HG03095 (cell line): ENCODE results near the gene ATP8A2.
"Not testable (repeated sequence)": the region's sequence is repeated elsewhere in the genome, so short reads cannot be mapped to it uniquely, and the experiment has no call there.

Experiments used
- ATAC-seq: cut with Tn5 transposase; IDR thresholded peaks from one replicate; pipeline ENCODE4 v1.9.1; 2021; ENCODE audit warnings: moderate library complexity; ENCODE audit not compliant: unreplicated experiment

Gene ATP8A2

DNA sequence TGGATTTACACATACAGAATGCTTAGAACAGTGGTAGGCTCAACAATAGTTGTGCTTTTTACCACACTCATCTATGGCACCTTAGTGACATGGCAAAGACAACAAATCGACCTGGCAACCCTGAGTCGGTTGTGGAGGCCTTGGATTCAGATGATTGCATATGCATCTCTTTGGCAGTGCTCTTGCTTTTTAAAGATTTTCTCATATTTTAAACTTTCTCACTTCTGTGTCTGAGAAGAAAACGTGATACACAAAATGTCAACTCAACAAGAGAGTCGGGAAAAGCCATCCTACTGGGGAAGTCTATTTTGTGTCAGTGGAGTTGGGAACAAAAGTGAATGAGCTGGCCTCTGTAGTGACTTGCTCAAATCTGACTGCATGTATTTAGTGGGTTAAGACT is 85.8 kb downstream of the ATP8A2 start:
- ATAC-seq = no peak

DNA sequence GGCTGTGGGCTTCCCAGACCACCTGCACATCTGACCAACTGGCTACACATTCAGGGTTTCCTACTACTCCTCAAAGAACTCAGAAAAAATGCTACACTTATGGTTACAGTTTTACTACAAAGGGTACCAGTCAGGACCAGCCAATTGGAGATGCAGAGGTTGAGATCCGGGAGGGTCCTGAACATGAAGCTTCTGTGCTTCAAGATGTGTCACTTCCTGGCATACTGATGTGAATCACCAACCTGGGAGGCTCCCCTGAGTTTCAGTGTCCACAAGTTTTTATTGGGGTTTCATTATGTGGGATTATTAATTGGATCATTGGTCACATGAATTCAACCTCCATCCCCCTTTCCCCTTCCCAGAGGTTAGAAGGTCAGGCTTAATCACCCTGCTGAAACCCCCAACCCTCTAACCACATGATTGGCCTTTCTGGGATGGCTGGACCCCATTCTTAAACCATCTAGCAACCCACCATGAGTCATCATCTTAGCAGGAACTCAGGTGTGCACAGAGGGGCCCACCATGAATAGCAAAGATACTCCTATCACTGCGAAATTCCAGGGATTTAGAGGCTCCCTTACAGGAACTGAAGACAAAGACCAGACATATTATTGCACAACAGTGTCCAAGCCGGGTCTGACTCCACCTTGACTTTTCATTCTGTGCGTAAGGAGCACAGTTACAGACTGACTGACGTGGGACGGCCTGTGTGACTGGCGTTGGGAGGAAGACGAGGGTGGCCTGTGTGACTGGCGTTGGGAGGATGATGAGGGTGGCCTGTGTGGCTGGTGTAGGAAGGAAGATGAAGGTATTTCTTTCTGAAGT is 90.7 kb downstream of the ATP8A2 start:
- ATAC-seq = no peak

DNA sequence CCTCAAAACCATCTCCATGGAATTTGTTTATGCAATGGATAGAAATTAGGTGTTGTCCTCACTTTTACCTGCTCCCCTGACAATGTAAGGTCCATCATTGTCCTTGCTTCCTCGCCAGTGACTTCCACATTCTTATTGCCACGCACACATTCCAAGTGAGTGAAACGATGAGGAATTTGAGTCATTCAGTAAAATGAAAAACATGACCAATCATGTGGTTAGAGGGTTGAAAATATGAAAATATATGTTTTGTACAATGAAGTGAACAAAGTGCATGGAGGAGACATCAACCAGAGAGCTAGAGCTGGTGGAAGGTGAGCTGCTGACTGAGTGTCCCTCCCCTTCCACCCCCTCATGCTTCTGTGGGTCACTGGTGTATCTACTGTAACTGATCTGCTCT is 91.7 kb downstream of the ATP8A2 start:
- ATAC-seq = no peak

DNA sequence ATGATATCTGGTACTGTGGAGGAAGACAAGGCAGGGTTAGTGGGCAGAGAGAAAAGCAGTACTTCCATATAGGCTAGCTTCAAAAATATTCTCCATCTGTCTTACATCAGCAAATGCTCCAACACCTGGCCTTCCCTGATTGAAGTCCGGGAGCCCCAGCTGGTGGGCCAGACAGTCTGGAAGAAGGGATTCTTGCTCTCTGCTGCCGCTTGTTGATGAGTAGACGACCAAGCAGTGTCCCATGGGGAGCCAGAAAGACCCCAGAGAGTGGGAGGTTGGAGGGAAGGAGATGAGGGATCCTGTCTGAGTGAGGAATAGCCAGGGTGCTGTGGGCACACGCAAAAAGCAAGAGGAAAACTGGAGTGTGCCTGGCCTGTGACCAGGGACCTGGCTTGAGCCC is 95.1 kb downstream of the ATP8A2 start:
- ATAC-seq = no peak

DNA sequence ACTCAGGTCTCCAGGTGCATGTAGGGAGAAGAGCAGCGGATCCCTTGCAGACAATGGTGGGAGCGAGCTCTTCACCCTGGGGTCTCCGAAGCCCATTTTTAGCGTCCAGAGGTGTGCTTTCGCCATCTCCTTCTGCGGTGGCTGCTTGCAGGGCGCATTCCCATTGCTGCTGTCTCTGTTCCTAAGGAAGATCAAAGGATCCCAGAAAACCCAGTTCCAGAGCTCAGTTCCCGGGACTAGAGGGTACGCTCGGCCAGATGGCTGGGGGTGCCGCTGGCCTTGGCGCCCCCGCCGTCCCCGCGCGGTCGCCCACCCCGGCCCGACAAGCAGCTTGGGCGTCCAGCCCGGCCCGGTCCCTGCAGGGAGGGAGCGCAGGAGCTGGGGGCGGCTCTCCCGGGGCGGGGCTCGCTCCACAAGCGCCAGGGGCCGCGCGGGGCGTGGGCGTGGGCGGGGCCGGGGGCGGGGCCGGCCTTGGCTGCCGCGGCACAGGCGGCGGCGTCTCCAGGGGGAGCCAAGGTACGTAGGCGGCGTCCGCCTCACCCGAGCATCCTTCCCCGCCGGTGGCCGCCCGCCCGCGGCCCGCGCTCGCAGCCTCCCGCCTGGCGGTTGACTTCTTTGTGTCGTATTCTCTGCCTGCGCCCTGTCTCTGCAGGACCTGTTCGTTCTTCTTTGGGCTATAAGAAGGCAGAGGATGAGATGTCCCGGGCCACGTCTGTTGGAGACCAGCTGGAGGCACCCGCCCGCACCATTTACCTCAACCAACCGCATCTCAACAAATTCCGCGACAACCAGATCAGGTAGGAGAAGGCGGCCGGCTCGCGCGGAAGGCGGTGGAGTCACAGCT is 96.8 kb downstream of the ATP8A2 start:
- ATAC-seq = no peak

DNA sequence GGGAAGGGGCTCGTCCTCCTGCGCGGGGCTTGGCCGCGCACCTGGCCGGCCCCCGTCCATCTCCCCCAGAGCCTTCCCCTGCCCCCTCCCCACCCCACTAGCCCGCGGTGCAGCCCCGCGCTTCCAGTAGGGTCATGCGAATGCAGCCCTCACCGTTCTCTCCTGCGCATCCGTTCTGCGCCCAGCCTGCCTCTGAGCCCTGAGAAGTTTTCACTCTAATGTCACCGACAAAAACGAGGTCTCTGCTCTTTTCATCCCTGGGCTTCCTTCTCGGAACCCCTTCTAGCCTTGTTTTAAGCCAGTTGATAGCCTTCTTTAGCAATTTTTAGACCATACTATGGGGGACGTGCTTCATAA is 97.4 kb downstream of the ATP8A2 start:
- ATAC-seq = no peak

DNA sequence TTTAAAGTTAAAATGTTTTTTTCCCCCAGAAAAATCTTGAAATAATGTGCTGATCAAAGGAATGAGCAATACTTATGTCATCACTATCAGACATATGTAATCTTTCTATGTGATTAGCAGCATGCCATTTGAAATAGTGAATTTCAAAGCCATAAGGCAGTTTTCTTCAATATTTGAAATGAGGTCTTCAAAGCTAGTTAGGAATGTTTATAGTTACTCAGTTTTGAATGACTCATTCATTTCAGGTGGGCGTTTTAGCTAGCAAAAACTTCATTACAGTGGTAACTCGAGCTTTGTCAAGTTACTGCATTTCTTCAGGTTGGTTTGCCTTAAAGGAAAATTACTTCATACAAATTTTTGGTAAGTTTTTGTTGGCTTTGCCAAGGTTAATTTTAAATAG is 102.1 kb downstream of the ATP8A2 start:
- ATAC-seq = no peak

DNA sequence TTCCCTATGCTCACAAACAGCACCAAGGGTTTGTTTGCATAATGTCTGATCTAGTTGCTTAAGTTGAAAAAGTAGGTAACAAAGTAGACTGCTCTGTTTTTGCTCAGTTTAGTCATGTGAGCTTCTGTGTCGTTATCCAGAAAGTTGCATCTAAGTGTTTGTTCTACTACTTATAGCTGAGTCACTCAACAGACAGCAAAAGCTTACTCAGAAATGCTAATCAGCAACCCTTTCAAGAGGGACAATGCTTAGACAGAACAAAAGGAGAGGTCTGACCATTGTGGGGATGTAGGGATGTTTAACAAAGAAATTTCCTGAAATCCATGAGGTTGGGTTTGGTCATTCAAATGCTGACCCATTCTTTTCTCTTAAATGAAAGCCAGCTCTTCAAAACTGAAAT is 106.4 kb downstream of the ATP8A2 start:
- ATAC-seq = no peak

DNA sequence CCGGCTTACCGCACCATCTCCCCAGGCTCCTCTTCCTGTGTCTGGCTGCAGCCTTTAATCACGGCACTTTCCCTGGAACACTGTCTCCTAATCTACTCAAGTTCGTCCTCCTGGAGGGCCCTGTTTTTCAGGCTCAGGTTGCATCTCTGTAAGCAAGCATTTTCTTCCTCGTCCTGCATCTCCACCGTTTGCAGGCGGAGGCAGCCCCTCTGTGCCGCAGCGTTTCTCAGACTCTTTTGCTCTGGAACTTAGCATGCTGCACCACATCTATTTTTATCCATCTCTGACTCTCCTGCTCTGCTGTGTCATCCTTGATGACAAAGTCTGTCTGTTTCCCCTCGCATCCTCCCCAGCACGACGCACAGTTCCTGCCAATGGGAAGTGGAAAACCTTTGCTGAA is 117.5 kb downstream of the ATP8A2 start:
- no peak for ATAC-seq

DNA sequence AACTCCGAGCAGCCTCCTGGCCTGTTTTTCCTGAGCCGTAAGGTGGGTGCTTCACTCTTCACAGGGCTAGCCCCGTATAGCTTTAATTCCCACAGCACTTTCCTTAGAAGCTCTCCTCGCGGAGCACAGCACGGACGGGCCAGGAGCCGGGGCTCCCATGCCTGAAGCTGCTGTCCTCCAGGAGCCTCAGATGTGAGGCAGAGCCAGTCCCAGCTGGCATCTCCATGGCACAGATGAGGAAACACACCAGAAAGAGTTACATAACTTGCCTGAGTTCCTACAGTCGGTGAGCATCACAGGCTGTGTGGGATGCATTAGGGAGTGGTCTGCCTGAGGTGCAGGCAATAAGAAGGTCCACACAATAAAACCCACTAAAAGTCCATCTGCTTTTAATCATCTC is 118.5 kb downstream of the ATP8A2 start:
- ATAC-seq = no peak

DNA sequence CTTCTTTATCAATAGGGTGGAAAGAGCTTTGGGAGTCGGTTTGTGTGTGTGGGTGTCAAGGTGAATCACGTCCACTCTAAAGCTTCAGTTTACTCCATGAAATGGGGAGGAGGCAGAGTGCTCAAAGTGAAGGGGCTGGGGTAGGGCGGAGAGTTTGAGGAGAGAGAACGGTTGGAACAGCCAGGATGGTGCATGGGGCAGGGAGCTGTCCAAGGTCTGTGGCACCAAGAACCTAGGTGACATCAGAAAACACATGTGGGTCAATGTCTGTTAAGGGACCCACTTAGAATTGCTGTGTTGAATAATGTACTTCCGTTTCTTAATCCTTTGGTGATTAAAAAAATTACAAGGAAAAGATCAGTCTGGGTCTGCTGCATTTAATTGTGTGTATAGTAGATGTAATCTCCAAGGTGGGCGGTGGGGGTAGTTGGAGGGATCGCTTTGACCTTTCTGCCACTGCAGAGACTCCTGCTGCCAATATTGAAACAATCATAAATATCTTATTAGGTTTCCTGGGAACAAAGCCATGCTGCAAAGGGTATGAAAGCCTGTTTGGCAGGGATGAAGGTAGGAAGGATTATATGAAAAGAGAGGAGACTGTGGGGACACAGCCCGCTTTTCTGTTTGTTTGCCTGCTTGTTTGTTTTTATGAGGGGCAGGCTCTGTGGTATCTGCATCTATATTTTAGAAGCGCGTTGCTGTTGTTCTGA is 122.3 kb downstream of the ATP8A2 start:
- ATAC-seq = no peak

DNA sequence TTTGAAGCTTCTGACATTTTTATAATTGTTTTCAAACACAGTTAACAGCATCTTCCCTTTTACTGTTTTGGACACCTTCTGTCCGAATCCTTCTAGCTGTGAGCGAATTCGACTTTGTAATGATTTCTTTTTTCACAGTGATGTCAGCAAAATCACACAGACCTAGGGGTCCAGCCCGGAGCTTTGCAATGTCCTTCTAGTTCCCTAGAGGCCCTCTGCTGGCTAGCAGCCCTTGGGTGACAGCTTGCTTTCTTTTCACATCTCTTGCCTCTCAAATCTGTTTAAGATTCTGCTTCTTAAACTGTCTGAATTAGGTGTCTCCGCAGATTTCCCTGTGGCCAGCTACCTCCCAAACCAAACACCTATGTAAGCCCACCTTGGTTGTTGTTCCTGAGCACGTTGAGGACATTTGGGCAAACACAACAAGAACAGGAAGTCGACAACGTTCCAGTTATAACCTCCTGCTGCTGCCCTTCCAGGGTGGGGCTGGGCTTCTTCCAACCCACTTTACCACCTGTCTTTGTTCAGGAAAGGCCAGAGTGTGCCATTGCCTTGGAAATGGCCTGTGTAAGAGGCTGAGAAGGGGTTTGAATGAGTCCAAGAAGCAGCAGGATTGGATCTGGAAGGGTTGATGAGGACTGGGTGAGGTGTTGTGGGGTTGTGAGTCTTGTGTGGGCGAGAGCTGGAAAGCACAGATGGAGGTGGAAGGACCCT is 123.1 kb downstream of the ATP8A2 start:
- no peak for ATAC-seq

DNA sequence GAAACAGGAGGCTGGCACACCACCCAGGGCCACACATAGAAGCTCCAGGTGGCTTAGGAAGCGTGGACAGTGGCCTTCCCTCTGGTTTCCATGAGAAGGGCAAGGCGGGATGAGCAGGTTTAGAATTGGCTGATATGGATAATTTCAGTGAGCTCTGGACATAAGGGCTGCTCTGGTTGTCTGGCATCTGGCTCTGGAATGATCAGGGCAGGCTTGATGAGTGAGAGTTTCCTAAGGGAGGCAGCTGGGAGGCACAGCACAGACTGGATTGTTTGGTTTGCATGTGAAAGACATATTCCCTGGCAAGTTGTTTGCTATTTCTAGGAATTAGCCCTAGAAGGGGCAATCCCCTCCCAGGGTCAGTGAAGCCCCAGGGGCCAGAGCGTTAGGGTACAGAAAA is 129.5 kb downstream of the ATP8A2 start:
- no peak for ATAC-seq

DNA sequence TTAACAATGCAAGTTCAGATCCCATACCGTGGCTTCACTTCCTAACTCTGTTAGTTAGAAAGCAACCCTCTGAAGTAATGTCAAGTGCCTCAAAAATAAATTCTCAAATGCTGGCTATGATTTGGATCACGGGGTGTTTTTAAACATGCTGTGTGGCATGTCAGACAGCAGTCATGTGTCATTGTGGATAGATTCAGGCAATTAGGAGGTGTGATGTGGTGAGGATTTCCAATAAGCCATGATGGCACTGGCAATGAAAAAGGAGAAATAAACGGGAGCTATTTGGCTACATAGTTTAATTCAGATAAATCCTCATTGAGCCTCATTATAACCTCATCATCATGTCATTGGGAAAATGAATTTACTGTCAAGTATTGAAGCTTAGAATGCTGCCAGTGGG is 130.3 kb downstream of the ATP8A2 start:
- no peak for ATAC-seq

DNA sequence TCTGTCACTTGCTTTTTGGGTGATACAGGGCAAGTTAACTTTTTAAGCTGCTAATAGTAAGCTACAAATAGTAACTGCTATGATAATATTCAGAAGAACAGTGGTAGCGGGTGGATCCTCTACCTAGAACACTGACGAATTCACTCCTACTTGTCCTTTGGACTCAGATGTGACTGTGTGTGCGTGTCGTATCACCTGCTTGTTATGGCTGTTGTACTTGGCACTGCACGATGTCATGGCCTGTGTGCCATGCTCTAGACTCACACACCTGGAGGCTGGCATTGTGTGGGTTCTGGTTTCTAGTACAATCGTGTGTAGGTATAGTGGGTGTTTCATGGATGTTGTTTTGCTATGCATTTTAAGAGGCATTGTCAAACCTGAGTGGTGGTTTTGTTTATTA is 130.8 kb downstream of the ATP8A2 start:
- ATAC-seq = no peak

DNA sequence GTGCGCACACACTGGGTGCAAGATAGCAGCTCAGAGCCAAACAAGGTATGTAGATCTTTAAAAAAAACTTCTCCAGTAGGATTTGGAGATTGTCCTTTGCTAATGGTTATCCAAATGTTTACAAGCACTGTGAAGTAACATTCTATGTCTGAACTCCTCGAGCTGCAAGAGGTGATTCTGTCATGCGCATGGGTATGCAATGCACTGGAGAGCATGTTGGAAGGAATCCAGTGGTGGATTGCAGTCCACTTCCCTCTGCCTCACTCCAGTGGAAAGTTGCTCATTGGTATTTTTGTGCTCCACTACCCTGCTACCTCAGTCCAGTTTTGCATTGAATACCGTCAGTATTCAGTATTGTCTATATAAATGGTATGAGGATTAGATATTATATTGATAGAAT is 132.1 kb downstream of the ATP8A2 start:
- ATAC-seq = no peak

DNA sequence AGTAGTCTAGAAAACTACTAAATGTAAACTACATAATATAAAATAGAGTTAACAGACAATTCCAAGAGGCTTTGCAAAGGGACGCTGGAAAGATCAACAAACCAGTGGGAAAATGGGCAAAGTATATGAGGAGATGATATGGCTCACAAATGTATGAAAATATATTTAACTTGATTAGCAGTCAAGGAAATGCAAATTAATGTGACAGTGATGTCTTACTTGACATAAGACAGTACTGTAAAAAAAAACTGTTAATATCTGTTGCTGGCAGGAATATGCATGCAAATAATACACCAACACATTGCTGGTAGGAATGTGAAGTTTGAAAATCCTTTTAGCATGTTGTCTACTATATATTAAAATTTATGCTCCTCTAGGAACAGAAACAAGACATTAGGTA is 136.1 kb downstream of the ATP8A2 start:
- ATAC-seq = no peak

DNA sequence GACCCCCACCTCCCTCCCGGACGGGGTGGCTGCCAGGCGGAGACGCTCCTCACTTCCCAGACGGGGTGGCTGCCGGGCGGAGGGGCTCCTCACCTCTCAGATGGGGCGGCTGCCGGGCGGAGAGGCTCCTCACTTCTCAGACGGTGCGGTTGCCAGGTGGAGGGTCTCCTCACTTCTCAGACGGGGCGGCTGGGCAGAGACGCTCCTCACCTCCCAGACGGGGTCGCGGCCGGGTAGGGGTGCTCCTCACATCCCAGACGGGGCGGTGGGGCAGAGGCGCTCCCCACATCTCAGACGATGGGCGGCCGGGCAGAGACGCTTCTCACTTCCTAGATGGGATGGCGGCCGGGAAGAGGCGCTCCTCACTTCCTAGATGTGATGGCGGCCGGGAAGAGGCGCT is 141.3 kb downstream of the ATP8A2 start:
- not testable (repeated sequence) for ATAC-seq

DNA sequence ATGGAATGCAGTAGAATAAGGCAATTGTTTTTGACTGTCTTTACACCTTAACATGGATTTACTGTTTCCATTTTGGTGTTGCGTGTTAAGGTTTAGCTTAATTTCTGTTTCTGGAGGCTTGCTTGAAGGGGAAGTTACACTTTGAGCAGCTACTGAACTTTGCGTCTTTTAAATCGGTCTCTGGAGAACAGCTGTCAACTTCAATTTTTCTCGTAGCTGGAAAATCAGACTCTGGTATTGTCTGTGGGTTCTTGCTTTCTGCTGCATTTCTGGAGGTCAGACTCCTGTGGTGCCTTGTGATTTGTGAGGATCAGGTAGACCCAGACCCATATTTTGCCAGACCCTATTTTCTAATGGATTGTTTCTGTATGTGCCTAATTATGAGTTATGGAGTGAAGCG is 146.7 kb downstream of the ATP8A2 start:
- ATAC-seq = no peak

DNA sequence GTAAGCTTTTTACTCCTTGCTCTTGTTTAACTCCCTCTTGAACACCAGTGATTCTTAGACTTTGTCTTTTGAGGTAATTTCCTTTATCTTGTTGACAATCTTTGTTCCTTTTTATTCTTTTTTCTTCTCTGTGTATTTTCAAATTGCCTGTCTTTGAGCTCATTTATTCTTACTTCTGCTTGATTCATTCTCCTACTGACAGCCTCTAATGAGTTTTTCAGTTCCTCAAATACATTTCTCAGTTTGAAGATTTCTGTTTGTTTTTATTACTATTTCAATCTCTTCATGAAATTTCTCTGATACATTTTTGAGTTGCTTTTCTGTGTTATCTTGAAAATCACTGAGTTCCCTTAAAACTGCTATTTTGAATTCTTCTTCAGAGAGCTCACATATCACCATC is 154.1 kb downstream of the ATP8A2 start:
- ATAC-seq = no peak

DNA sequence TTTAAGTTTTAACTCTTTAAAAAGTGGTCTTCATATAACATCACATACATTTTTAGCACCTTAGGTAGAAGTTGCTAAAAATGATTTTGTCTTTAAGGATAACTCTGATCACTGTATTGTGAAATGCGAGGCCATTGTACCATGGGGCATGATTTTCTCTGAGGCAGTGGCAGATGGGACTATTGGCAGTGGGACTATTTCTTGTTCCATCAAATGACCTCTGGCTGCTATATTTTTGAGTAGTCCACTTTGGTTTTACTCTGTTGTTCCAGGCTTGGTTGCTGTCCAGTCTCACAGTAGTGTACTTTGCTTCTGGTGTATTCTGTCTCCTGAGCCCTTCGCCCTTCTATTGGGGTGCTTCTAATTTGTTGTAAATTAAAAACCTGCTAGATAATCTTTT is 156.5 kb downstream of the ATP8A2 start:
- ATAC-seq = no peak
